ENCODE data around the gene PCED1B.
"Not testable (repeated sequence)": the region's sequence is repeated elsewhere in the genome, so short reads cannot be mapped to it uniquely, and the experiment has no call there.

The PCED1B gene

DNA sequence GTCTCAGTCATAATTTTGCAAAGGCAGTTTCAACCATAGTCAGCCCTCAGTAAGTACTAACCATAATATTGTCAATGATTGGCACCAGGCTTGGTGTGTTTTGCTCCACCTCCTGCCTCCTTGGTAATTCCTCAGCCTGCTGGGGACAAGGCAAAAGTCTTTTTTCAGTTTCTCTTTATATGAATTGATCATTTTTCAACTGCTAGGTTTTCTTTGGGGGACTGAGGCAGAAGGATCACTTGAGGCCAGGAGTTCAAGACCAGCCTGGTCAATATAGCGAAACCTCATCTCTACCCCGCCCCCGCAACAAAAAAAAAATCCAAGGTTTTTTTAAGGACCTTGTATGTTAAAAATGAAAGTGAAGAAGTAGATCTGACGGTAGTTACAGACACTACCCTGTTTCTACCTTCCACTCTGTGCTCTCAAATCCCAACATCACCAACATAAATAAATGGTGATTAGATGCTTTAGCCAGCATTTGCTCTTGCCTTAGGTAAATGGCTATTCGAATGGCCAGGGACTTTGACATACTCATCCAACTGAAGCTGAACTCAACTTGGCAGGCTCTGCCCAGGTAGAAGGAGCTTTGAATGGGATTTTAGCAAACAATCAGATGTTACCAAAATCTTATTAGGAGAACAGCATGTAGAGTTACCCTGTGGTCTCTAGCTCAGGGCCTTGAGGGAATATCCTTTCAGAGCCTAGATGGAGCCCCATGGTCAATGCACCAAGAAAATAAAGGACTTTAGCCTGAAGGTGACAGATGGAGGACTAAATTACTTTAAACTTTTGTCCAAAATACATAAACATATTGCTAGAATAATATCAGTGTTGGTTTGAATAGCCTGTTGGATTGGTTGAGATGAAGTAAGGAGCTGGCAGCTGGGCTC, 127.3 kb downstream of the PCED1B start:
- DNase-seq (ENCODE audit: low read depth) = no peak

DNA sequence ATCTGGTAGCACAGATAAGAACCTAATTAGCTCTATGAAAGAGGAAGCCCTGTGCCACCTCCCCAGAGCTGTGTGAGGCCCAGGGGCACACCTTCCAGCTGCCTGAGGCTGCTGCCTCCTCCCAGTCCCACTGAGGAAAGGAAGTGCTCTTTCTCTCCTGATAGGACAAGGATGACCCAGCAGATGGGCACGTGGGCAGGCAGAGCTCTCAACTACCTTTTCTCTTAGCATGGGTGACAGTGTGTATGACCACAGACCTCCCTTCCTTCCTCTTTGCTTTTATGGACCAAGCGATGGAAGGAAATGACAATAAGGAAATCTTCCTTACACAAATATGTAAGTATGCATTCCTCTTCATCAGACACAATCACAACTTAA, 127.9 kb downstream of the PCED1B start:
- DNase-seq (ENCODE audit: low read depth) = no peak

DNA sequence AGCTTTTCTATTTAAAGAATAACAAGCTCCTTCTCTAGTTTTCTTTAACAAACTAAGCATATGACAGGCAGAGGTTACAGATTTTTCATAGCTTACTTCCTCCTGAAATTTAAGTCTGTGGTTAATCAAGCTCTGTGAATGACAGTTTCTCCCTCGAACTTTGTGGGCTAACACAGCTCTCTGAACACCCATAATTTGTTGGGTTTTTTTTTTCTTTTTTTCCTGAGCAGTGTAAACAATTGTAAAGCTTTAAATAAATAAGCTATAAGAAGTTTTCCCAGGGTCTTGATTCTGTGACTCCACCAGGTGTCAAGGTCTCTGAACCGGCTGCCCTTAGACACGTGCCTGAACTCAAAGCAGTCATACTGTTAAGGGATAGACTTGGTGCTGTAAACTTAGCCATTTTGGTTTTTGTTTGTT, 128.4 kb downstream of the PCED1B start:
- no peak for DNase-seq (ENCODE audit: low read depth)

DNA sequence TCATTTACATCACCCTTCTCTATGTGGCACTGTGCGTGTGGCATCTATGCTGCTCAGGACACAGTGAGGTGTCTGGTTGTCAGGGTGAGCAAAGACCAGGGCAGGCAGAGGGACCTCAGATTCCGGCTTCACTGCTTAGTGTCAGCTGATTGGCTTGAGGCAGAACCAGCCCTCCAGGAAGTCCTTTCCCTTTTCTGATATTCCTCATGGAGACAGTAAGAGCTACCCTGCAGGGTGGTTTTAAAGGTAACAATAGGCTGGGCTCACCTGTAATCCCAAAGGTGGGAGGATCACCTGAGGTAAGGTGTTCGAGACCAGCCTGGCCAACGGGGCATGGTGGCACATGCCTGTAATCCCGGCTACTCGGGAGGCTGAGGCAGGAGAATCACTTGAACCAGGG, 129.6 kb downstream of the PCED1B start:
- DNase-seq (ENCODE audit: low read depth) = no peak

DNA sequence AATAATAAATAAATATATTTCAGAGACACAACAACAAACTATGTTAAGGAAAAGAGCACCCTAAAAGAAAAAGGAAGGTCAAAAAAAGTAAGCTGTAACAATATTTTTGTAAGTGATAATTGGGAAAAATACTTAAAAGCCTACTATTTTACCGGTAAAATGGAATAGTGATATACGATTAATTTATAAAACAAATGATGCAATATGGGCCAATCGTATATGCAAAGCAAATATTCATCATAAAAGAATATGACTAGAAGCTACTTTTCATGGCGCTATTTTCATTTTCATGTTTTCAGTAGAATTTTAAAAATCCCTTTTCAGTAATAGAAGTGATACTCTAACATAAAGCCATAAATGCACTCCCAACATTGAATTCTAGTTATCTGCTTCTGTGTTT, 131.4 kb downstream of the PCED1B start:
- DNase-seq (ENCODE audit: low read depth) = no peak

DNA sequence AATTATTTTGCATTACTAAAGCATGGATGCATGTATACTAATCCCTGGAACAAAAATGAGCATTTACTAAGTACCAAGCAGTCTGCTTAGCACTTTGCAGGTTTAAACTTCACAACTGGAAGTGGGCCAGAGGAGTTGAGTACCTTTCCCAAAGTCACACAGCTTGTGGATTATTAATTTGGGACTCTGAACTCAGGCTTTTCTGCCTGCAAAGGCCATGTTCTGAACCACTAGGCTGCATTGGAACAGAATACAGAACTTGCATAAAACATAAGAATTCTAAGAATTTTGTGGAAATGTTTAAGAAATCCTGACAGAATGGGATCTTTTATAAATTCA, 133.2 kb downstream of the PCED1B start:
- DNase-seq (ENCODE audit: low read depth) = no peak

DNA sequence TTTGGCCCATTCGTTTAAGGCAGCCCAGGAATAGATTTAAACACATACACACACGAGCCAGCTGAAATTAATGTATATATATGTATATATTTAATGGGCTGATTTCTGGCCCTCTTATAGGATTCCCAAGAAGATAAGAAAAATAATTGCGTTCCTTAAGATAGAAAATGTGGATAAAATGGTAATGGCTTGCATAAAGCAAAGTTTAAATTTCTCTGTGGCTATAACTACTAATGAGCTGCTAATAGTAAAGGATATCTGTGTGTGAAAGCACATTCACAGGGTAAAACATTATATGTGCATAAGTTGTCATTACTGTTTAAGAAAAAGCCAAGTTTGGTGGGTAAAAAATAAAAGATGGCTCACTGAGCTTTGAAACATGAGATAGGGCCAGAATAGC, 134.0 kb downstream of the PCED1B start:
- no peak for DNase-seq (ENCODE audit: low read depth)

DNA sequence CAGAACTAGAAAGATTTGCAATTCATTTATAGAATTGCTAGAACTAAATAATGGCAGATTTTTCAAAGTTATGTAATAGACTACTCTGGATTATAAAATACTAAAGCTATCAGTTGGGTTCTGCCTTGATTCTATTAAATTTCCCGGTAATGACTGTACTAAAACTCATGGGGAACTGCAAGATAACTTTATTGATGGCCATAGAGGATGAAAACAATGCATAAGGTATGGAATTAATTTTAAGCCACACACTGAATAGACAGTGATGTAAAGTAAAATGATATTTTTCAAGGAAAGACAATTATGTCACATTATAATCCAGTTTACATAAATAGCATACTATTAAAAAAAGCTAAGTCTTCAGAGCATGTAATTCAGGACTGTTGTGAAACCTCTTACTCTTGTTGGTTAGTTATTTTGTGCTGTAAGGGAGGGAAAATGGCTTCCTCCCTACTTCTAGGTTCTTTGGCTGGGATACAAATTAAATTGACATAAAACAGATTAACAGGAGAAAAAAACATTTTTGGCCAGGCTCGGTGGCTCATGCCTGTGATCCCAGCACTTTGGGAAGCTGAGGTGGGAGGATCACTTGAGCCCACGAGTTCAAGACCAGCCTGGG, 134.7 kb downstream of the PCED1B start:
- DNase-seq (ENCODE audit: low read depth) = no peak

DNA sequence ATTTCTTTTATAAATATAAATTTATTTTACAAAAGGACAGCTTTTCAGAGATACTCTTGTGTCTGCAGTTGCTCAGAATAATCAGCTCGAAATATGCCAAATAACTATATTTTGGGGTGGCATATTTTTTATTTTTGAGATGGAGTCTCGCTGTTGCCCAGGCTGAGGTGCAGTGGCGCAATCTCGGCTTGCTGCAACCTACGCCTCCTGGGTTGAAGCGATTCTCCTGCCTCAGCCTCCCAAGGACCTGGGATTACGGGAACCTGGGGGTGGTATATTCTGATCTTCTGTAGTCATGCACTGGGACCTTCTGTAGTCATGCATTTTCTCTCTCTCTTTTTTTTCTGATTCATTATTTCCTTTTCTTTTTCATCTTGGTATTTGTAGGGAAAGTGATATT, 135.3 kb downstream of the PCED1B start:
- no peak for DNase-seq (ENCODE audit: low read depth)

DNA sequence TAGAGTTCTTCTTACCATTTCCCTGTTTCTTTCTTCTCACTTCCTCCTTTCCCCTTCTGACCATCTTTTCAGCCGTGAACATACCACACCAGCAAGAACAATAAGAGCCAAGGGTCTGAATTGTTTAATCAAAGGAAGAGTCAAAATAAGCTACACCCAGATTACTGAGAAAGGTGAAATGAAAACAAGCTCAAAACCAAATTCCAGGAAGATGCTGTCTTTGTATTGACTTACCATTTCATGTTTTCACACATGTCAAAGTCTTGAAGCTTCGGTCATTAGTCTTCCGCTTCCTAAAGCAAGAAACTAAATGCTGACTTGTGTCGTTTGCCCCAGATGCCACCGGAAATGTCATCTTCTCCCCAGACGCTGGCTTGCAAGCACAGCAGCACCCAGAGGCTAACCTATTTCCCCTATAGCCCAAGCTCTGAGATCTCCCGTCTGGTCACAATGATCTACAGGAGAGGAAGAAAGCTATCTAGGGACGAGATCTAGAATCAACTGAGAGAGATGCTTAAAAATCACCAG, 136.8 kb downstream of the PCED1B start:
- DNase-seq (ENCODE audit: low read depth) = peak; percentile 42

DNA sequence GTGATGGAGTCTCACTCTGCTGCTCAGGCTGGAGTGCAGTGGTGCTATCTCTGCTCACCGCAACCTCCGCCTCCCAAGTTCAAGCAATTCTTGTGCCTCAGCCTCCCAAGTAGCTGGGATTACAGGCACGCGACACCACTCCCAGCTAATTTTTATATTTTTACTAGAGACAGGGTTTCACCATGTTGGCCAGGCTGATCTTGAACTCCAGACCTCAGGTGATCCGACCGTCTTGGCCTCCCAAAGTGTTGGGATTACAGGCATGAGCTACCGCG, 138.1 kb downstream of the PCED1B start:
- not testable (repeated sequence) for DNase-seq (ENCODE audit: low read depth)

DNA sequence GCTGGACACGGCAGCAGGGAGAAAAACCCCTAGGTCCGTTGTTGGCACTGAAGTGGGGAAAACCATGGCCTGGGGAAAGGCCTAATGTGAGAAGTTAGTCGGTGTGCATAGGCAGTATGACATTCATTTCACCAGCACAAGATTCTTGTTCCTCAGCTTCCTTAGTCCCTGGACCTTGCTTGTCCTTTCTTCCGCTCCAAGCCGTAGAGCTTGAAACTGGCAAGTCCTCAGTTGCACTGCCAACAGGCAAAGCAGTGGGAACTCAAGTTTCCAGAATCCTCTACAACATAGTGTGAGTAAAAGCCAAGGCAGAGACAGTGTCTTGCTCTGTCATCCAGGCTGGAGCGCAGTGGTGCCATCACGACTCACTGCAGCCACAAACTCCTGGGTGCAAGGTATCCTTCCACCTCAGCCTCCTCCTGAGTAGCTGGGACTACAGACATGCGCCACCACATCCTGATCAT, 138.8 kb downstream of the PCED1B start:
- no peak for DNase-seq (ENCODE audit: low read depth)

DNA sequence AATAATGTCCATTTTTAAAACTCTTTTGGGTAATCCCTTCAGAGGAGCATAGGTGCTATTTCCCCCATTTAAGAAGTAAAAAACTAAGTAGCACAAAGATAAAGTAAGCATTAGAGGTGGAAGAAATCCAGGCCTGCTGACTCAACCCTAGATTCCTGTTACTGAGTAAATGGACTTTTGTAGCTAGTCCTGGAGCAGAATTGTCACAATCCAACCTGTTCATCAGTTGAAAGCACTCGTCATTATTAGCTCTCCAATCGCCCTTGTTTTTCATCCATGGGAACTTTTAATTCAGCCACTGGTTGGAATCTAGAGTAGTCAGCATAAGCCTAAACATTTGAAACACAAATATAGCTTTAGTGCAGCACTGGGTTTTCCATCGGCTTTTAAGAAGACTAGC, 139.8 kb downstream of the PCED1B start:
- no peak for DNase-seq (ENCODE audit: low read depth)

DNA sequence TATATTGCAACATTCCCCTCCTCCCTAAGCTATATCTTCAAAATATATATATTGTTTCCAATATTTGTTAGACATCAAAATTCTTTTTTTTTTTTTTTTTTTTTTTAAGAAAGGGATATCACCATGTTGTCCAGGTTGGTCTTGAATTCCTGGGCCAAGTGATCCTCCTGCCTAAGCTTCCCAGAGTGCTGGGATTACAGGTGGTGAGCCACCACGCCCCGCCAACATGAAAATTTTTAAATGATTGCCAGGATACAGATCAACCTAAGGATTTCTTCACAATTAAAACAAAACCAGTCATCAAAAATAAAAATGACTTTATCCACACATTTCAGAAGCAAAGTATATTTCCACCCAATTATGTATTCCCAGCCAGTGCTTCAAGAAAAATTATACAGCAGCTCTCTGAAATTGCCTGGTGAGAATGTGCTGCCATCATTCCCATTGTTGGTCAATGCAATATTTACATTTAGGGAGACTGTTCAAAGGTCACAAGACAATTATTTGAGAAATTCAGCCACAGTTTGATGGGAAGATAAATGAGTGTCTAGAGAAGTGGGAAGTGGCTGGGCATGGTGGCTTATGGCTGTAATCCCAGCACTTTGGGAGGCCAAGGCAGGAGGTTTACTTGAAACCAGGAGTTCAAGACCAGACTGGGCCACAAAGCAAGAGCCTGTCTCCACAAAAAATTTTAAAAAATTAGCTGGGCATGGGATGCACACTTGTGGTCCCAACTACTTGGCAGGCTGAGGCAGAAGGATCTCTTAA, 142.0 kb downstream of the PCED1B start:
- no peak for DNase-seq (ENCODE audit: low read depth)

DNA sequence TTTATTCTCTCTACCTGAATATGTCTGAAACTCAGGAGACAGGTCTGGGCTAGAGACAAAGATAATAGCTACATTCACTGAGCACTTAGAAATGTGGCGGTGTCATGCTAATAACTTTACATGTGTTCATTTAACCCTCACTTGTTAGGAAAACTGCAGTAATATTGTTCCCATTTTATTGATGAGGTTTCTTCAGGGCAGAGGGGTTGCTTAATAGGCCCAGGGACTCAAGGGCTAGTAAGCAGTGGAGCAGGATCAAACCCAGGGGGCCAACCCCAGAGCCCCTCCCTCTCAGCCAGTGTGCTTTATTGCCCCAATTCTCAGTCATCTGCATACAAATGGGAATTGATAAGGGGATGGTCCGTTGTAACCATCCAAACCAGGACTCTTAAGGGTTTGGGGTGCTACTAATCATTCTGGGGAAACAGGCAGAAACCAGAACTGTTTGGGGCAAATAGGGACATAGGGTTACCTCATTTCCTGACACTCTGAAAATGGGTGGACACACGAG, 143.2 kb downstream of the PCED1B start:
- no peak for DNase-seq (ENCODE audit: low read depth)

DNA sequence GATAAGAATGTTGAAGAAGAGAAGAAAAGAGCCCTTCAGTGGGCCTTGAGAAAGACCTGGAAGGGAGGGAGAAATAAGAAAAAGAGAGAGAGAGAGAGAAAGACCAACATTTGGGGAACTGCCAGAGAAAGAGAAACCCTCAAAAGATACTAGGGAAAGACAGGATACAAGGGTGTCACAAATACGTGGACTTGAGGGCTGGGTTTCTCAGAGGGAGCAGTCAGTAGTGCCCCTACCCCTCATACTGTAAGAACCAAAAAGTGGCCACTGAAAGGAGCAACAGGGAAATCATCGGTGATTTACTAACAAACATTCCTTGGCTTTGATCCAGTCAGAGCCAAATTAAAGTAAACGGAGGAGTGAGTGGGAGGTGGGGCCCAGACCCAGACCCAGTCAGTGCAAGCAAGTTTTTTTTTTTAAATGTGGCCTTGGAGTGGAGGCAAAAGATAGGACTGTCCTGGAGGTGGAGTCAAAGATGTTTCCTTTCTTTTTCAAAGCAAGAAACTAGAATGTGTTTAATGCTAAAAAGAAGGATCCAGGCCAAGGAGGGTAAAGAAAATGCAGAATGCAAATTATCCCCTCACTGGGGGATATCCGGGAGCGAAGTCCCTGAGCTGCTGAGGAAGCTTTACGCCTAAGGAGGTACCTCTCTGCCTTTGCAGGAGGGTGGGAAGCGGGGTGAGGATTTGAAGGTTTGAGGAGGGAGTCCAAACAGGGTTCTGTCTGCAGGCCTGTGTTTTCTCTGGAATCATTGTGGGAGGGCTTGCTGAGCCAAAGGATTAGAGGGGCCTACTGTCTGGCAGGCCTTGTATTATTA, 143.8 kb downstream of the PCED1B start:
- no peak for DNase-seq (ENCODE audit: low read depth)

DNA sequence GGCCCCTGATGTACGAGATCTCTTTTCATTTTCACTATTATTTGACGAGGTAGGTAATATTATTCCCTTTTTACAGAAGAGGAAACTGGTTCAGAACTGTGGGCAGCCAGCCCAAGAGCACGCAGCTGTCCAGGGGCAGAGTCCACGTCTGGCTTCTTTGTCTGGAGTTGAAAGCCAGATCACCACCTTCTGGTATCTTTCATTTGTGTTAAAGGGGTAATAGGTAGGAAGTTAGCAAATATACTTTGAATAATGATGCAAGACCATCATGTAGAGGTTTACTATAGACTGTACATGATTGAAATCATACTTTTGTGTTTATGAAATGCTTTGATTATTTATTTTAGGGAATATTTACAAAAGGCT, 144.4 kb downstream of the PCED1B start:
- no peak for DNase-seq (ENCODE audit: low read depth)

DNA sequence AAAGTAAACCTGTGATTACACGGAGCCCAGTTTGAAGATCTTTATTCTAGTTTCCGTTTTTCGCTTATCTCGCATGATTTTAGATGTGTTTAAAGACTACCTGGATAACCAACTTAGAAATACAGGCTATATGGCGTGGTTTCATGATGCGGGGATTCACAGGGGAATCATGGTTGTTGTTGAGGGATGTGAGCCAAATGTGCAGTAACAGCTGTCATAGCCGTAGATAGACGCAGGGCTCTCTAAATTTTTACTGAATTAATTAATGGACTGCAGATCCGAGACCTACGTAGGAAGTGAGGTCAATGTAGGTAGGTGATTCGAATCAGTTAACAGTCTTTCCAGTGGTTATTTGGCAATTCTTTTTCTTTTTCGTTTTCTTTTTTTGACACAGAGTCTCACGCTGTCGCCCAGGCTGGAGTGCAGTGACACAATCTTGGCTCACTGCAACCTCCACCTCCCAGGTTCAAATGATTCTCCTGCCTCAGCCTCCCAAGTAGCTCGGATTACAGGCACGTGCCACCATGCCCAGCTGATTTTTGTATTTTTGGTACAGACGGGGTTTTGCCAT, 145.2 kb downstream of the PCED1B start:
- DNase-seq (ENCODE audit: low read depth) = no peak

DNA sequence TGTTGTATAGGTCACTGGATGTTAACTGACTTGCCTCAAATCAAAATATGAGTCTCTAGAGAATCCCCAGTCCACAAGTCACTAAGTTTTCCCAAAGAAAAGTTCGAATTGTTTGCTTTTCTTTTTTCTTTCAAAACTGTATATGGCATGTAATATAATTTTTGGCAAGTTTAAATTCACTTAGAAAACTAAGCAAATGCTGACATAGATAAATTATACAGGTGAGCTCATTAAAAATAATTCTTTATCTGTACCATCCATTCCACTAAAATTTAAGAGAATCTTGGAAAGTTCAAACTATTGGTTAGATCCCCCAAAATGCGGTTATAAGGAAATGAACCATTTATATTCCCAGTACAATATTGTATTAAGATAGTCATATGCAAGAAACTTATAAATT, 145.9 kb downstream of the PCED1B start:
- no peak for DNase-seq (ENCODE audit: low read depth)

DNA sequence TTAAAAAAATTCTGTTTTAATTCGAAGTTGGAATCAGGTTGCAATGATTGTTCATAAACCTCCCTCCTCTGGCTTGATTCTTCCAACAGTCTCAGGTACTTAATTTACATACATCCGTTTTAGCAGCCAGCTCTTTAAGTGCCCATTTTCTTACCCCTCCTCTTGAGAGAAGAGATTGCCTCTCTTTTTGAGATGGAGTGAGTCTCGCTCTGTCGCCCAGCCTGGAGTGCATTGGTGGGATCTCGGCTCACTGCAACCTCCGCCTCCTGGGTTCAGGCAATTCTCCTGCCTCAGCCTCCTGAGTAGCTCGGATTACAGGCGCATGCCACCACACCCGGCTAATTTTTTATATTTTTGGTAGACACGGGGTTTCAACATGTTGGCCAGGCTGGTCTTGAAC, 146.8 kb downstream of the PCED1B start:
- no peak for DNase-seq (ENCODE audit: low read depth)

DNA sequence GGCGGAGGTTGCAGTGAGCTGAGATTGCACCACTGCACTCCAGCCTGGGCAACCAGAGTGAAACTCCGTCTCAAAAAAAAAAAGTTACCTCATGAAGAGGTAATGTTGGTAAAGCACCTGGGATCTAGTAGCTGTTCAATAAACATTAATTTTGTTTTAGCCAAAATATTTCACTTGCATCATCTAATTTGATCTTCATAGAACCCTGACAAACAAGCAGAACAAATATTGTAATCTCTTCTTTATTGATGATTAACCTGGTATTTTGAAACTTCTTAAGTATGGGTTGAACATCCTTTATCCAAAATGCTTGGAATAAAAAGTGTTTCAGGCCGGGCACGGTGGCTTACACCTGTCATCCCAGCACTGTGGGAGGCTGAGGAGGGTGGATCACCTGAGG, 149.4 kb downstream of the PCED1B start:
- no peak for DNase-seq (ENCODE audit: low read depth)

DNA sequence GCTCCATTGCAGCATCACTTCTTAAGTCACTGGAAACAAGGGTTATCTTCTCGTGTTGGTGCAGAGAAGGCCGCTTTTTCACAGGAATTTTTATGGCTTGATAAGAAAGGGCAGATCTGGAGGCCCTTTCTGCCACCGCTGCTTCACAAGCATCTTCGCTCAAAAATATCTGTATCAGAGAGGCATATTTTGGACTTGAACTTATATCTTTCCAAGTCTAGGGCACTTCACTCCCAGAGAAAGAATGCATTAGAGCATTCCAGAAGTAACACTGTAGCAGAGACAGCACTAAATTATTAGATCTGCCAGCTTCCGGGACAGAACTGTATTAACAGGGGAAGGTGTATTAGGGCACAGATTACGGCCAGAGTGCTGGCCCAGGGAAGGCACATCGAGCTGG, 152.0 kb downstream of the PCED1B start:
- no peak for DNase-seq (ENCODE audit: low read depth)

All from activated T-cell treated with anti-CD3 and anti-CD28 coated beads for 1 hour (primary cell).